KBM-7 (cell line): ENCODE results near the gene IFIT1B.
A peak's percentile ranks its signal among the peaks of the same experiment; 100 is the strongest.
"Not testable (repeated sequence)": the region's sequence is repeated elsewhere in the genome, so short reads cannot be mapped to it uniquely, and the experiment has no call there.

Experiments
- DNase-seq: peaks from one replicate; pipeline ENCODE4 v3.0.0-alpha.2; 2015
- in situ Hi-C: fragments of 300-500 bp; cut with MboI; formaldehyde crosslinking; loops from 2 replicates; pipeline ENCODE4 v1.14.3; 2020; ENCODE audit warnings: low sequenced_read_pairs, low pct_unique_long_range_greater_than_20kb, mixed read lengths

IFIT1B gene

GRCh38 chr10:89347701-89348457 is 30.0 kb upstream of the IFIT1B start:
- peak; percentile 40 for DNase-seq
- in situ Hi-C loops: no loop called here

- DNase-seq: no peak
- in situ Hi-C loops: no loop called here
Measured at GRCh38 chr10:89348481-89348880, 29.4 kb upstream of the IFIT1B start.

GRCh38 chr10:89348975-89349374 is 28.9 kb upstream of the IFIT1B start:
- in situ Hi-C loops: no loop called here
- no peak for DNase-seq

GRCh38 chr10:89350631-89351315 is 27.1 kb upstream of the IFIT1B start:
- in situ Hi-C loops: not testable (repeated sequence)

GRCh38 chr10:89351412-89351779 is 26.5 kb upstream of the IFIT1B start:
- DNase-seq: no peak
- in situ Hi-C loops: no loop called here

More at GRCh38 chr10:89350631-89351315, 27.1 kb upstream of the IFIT1B start:
- not testable (repeated sequence) for DNase-seq

GRCh38 chr10:89351780-89352597 is 25.9 kb upstream of the IFIT1B start:
- DNase-seq: no peak
- in situ Hi-C loops: no loop called here

- no peak for DNase-seq
- in situ Hi-C loops: no loop called here
Measured at GRCh38 chr10:89352802-89353201, 25.1 kb upstream of the IFIT1B start.

GRCh38 chr10:89355394-89355931 is 22.4 kb upstream of the IFIT1B start:
- DNase-seq: no peak
- in situ Hi-C loops: no loop called here

GRCh38 chr10:89357096-89357495 is 20.8 kb upstream of the IFIT1B start:
- no peak for DNase-seq
- in situ Hi-C loops: no loop called here

GRCh38 chr10:89357975-89358374 is 19.9 kb upstream of the IFIT1B start:
- in situ Hi-C loops: no loop called here
- DNase-seq: peak; percentile 61

- in situ Hi-C loops: no loop called here
- DNase-seq: no peak
Measured at GRCh38 chr10:89360157-89360556, 17.7 kb upstream of the IFIT1B start.

- in situ Hi-C loops: no loop called here
- DNase-seq: no peak
Measured at GRCh38 chr10:89362929-89363328, 14.9 kb upstream of the IFIT1B start.

- DNase-seq: no peak
- in situ Hi-C loops: no loop called here
Measured at GRCh38 chr10:89363729-89364442, 14.0 kb upstream of the IFIT1B start.

GRCh38 chr10:89364531-89364930 is 13.3 kb upstream of the IFIT1B start:
- DNase-seq: no peak
- in situ Hi-C loops: no loop called here

- no peak for DNase-seq
- in situ Hi-C loops: no loop called here
Measured at GRCh38 chr10:89367529-89367928, 10.3 kb upstream of the IFIT1B start.

GRCh38 chr10:89368129-89368528 is 9.7 kb upstream of the IFIT1B start:
- in situ Hi-C loops: no loop called here
- DNase-seq: no peak

- DNase-seq: peak; percentile 62
- in situ Hi-C loops: loop anchor here (10.0 kb wide), 1 partner anchor 95 kb away; no protein-coding TSS in a partner anchor
Measured at GRCh38 chr10:89369156-89370105, 8.4 kb upstream of the IFIT1B start.

- in situ Hi-C loops: loop anchor here (10.0 kb wide), 1 partner anchor 96 kb away; no protein-coding TSS in a partner anchor
Measured at GRCh38 chr10:89371079-89371478, 6.8 kb upstream of the IFIT1B start.

More at GRCh38 chr10:89371079-89371478, 6.8 kb upstream of the IFIT1B start:
- DNase-seq: no peak
